Suppressor macrophage (primary cell): Measurements from ENCODE around the gene MTMR1.

Experiments
- DNase-seq, 4 experiments: peaks; one replicate each; pipeline ENCODE4 v3.0.0-alpha.2; 2020 to 2022

Gene MTMR1

GRCh38 chrX:150696866-150697265 is 3.7 kb downstream of the MTMR1 start:
- peak; percentile 30 to 70 (median 62) for DNase-seq

- DNase-seq: no peak
These were observed 4.4 kb downstream of the MTMR1 start for GRCh38 chrX:150697641-150698040.

- DNase-seq: peak in 3 of 4 experiments; percentile 11 to 56 (median 44)
These were observed 5.8 kb downstream of the MTMR1 start for GRCh38 chrX:150698981-150699380.

- no peak for DNase-seq
These were observed 6.9 kb downstream of the MTMR1 start for GRCh38 chrX:150700107-150700506.

- no peak for DNase-seq
These were observed 8.2 kb downstream of the MTMR1 start for GRCh38 chrX:150701377-150701776.

- peak in 3 of 4 experiments; percentile 21 to 61 (median 52) for DNase-seq
These were observed 9.9 kb downstream of the MTMR1 start for GRCh38 chrX:150702966-150703694.

- DNase-seq: peak in 2 of 4 experiments; percentile 66 to 67
These were observed 10.4 kb downstream of the MTMR1 start for GRCh38 chrX:150703695-150703974.

- peak in 3 of 4 experiments; percentile 20 to 35 (median 34) for DNase-seq
These were observed 10.9 kb downstream of the MTMR1 start for GRCh38 chrX:150704030-150704613.

GRCh38 chrX:150712619-150713018 is 19.4 kb downstream of the MTMR1 start:
- DNase-seq: peak in 2 of 4 experiments; percentile 28 to 39

- peak in 2 of 4 experiments; percentile 38 for DNase-seq
These were observed 22.0 kb downstream of the MTMR1 start for GRCh38 chrX:150715184-150715583.

GRCh38 chrX:150719621-150720020 is 26.4 kb downstream of the MTMR1 start:
- DNase-seq: no peak

GRCh38 chrX:150729956-150730355 is 36.8 kb downstream of the MTMR1 start:
- DNase-seq: peak in 1 of 4 experiments; percentile 16

- no peak for DNase-seq
These were observed 37.5 kb downstream of the MTMR1 start for GRCh38 chrX:150730719-150731118.

GRCh38 chrX:150731795-150732194 is 38.6 kb downstream of the MTMR1 start:
- peak; percentile 77 to 91 (median 82) for DNase-seq

- peak in 3 of 4 experiments; percentile 12 to 37 (median 34) for DNase-seq
These were observed 43.3 kb downstream of the MTMR1 start for GRCh38 chrX:150736475-150736874.

- DNase-seq: no peak
These were observed 58.9 kb downstream of the MTMR1 start for GRCh38 chrX:150752124-150752523.

- no peak for DNase-seq
These were observed 60.2 kb downstream of the MTMR1 start for GRCh38 chrX:150753357-150753756.

- no peak for DNase-seq
These were observed 60.8 kb downstream of the MTMR1 start for GRCh38 chrX:150753968-150754367.

- DNase-seq: no peak
These were observed 64.2 kb downstream of the MTMR1 start for GRCh38 chrX:150757371-150757770.

- DNase-seq: no peak
These were observed 66.6 kb downstream of the MTMR1 start for GRCh38 chrX:150759568-150760416.

- no peak for DNase-seq
These were observed 68.1 kb downstream of the MTMR1 start for GRCh38 chrX:150761176-150761818.

GRCh38 chrX:150761819-150762216 is 68.6 kb downstream of the MTMR1 start:
- DNase-seq: no peak
